Body of pancreas (tissue), 4 donors: ENCODE data around the gene DSG1. TPM values are rescaled to one million over a fixed set of nuclear protein-coding genes. Genes with fewer than 3 reads are reported as not detected.

Experiments used
- ATAC-seq: fragments of 150-250 bp; one replicate; pipeline ENCODE4 v1.9.1; 2016
- DNase-seq, 4 donors: peaks; one replicate each; pipeline ENCODE4 v3.0.0-alpha.2; 2019
- H3K27ac ChIP-seq, 4 donors: fragments of 200-600 bp; sonication (generic); 1 replicate in 3 of 4; 2 replicates in 1 of 4; pipeline versions ENCODE4 v1.5.1 to v1.6.1; 2016 to 2019; ENCODE audit warnings: mild to moderate bottlenecking in 1 of 4, mixed read lengths in 1 of 4, moderate library complexity in 1 of 4
- H3K27me3 ChIP-seq, 2 donors: fragments of 200-600 bp; sonication (generic); one replicate each; pipeline ENCODE4 v1.6.0; 2016; ENCODE audit warnings: mild to moderate bottlenecking in 1 of 2
- H3K36me3 ChIP-seq, 2 donors: fragments of 200-600 bp; sonication (generic); replicated peaks in 1 of 2; 2 replicates each; pipeline ENCODE4 v1.5.1; 2016; ENCODE audit warnings: low read depth in 2 of 2; ENCODE audit not compliant: insufficient read depth in 1 of 2
- H3K4me1 ChIP-seq: fragments of 200-600 bp; sonication (generic); one replicate; pipeline ENCODE4 v1.6.0; 2016
- H3K4me3 ChIP-seq, 2 donors: fragments of 200-600 bp; sonication (generic); 1 replicate in 1 of 2; 2 replicates in 1 of 2; pipeline ENCODE4 v1.5.1; 2016 to 2019
- H3K9me3 ChIP-seq, 3 donors: fragments of 200-600 bp; sonication (generic); 1 replicate in 2 of 3; 2 replicates in 1 of 3; pipeline ENCODE4 v1.5.1; 2016
- CTCF ChIP-seq, 7 experiments: fragments of 450-650 bp in 4 of 7; fragments of 200-600 bp in 3 of 7; sonication (generic) in 3 of 7; IDR thresholded peaks; one replicate each; pipeline ENCODE4 v1.5.1; 2016 to 2019; ENCODE audit warnings: antibody characterized with exemption in 7 of 7
- POLR2A ChIP-seq, 3 donors: fragments of 450-650 bp; IDR thresholded peaks; one replicate each; pipeline ENCODE4 v1.6.1; 2016; ENCODE audit warnings: antibody characterized with exemption in 3 of 3, mild to moderate bottlenecking in 2 of 3
- WGBS, 2 donors: methylation state at CpG; one replicate each; pipeline ENCODE4 v1.1.5; 2017; 5-methylcytosine and 5-hydroxymethylcytosine counted together
- intact Hi-C: fragments of 100-400 bp; cut with DNase I; formaldehyde crosslinking; loops from one replicate; pipeline ENCODE4 v1.15.1; 2023
- total RNA-seq, 2 donors: library from RNA; depleted of rRNA; stranded (reverse); fragments of >200 nt; gene quantifications; one replicate each; pipeline ENCODE4 v1.1.0, GENCODE V29; 2016

The DSG1 gene
- total RNA-seq, 2 donors from 2014 or later: under 0.01 TPM; not detected in 1

- DNase-seq (no peak), ATAC-seq (no peak)
- Histone ChIP-seq H3K36me3 (no peaks in the 10 kb centered on the region), H3K4me1 (peaks cover 11% of the 10 kb centered on the region), H3K4me3 (no peak overlapping the region), H3K9me3 (no peaks in the 10 kb centered on the region), H3K27ac (no peak overlapping the region), H3K27me3 (no peaks in the 10 kb centered on the region)
- WGBS, 2 donors: 58 to 68% methylated on average over 6 of the region's 6 CpGs
- intact Hi-C loops: no loop called here
- TF ChIP-seq CTCF (IDR thresholded peaks at IDR 0.05) (no peak), POLR2A (IDR thresholded peaks at IDR 0.05) (no peak)
Measured at GRCh38 chr18:31396796-31397612, 79.0 kb downstream of the DSG1 start.

DNA sequence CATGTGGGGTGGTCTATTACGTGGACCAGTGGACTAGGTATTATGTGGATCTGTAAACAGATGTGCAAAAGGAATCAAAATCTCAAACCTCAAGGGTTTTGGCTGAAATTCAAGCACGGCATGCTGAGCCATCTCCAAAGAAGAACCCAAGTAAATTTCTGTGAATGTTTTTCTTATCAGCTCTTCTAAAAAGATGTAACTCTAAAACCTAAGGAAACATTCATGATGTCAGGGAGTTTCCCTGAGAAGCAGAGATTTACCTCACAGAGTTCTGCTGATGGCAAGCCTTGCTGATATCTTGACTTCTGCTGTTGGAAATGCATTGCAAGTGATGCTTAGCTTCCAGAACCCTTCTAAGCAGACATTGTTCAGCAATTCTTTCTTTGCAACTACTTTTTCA is 80.2 kb downstream of the DSG1 start:
- WGBS, 2 donors: 62 to 71% methylated on average over 2 of the region's 2 CpGs
- H3K4me3 ChIP-seq: no peak overlapping the region
- peaks cover 16% of the 10 kb centered on the region for H3K4me1 ChIP-seq
- DNase-seq (no peak), ATAC-seq (no peak)
- TF ChIP-seq CTCF (IDR thresholded peaks at IDR 0.05) (no peak), POLR2A (IDR thresholded peaks at IDR 0.05) (no peak)
- no peaks in the 10 kb centered on the region for H3K9me3 ChIP-seq
- no peaks in the 10 kb centered on the region for H3K27me3 ChIP-seq
- no peak overlapping the region for H3K27ac ChIP-seq
- H3K36me3 ChIP-seq: no peaks in the 10 kb centered on the region
- intact Hi-C loops: no loop called here

DNA sequence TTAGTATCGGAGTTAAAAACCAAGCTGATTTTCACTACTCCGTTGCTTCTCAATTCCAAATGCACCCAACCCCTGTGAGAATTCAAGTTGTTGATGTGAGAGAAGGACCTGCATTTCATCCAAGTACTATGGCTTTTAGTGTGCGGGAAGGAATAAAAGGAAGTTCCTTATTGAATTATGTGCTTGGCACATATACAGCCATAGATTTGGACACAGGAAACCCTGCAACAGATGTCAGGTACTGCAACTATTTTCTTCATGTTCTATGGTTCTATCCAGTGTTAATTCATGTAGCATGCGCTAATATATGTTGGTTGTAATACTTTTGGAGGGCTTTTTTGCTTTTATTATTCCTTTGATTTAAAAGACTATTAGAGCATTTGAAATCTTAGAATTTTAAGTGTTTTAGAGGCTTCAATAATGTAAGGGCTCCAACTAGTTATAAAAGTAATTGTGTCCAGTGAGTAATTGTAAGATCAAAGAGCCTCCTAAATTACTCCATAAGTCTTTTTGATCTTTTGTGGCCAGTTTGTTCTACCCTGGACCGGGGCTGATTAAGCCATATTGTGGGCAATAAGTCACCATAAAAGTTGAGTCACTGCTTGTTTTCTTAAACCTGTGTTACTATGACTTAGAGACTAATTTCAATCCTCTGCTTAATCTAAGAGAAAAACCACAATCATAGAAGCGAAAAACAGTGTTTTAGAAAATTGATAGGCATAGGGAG is 81.5 kb downstream of the DSG1 start:
- WGBS, 2 donors: 72 to 84% methylated on average over 6 of the region's 6 CpGs
- Histone ChIP-seq H3K27me3 (no peaks in the 10 kb centered on the region), H3K9me3 (no peaks in the 10 kb centered on the region), H3K4me3 (no peak overlapping the region), H3K36me3 (no peaks in the 10 kb centered on the region), H3K4me1 (peaks cover 16% of the 10 kb centered on the region), H3K27ac (no peak overlapping the region)
- intact Hi-C loops: no loop called here
- ATAC-seq (no peak), DNase-seq (no peak)
- no peak for TF ChIP-seq CTCF (IDR thresholded peaks at IDR 0.05)
- TF ChIP-seq POLR2A (IDR thresholded peaks at IDR 0.05): no peak

DNA sequence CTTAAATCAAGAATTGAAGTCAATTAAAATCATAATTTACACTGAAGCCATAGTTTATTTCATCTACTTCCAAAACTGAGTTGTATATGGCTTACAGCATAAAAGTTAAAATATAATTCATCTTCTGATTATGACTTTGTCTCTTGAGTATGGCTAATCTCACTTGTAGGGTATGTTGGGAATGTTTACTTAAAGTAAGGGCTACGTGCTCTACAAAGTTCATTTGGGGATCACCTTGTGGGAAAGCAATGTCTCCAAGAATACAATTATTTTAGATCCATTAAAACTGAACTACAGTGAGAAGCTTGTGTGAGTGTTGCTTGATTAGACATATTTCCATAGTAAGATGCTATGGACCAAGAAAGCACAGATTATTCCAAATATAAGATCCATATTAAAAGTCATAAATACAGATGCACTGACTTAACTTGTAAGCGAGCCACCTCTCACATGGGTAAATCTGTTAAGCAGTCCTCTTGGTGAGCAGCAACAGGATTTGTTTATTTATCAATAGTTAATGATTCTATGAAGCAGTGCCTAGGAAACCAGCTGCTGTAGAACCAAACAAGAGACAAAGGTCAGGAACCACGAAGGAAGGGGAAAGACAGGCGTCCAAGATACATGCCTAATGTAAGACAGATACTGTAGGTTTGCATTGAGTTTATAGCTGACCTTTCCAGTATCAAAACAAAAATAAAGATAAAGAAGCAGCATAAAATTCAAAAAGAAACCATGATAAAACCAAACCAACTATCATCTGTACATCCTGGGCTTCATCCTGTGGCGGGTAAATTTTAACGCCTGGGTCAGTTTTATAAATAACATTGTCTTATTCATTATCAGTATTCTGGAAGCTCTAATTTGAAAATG is 83.4 kb downstream of the DSG1 start:
- Histone ChIP-seq H3K9me3 (no peaks in the 10 kb centered on the region), H3K4me3 (no peak overlapping the region), H3K36me3 (no peaks in the 10 kb centered on the region), H3K27ac (peak overlapping the region in 2 of 4 donors; percentile 3 to 10), H3K27me3 (no peaks in the 10 kb centered on the region), H3K4me1 (peaks cover 16% of the 10 kb centered on the region)
- peak in 3 of 4 donors; percentile 11 to 31 (median 15) for DNase-seq
- TF ChIP-seq CTCF (IDR thresholded peaks at IDR 0.05) (no peak), POLR2A (IDR thresholded peaks at IDR 0.05) (no peak)
- peak; percentile 89 for ATAC-seq
- intact Hi-C loops: no loop called here
- 31 to 32% methylated on average over 6 of the region's 6 CpGs for WGBS, 2 donors
